ENCODE data around the gene IRF2BP2.

Gene IRF2BP2

GRCh38 chr1:234584420-234584805, 25.6 kb downstream of the IRF2BP2 start:
- Histone ChIP-seq H3K4me1 (ENCODE audit: control insufficient read depth, low read depth, low read length) (no peaks in the 10 kb centered on the region), H3K27ac (ENCODE audit: low read length) (no peak overlapping the region), H3K36me3 (ENCODE audit: control insufficient read depth, low read depth, low read length) (no peaks in the 10 kb centered on the region), H3K9me3 (ENCODE audit: control insufficient read depth, low read depth, low read length) (no peaks in the 10 kb centered on the region), H3K4me3 (ENCODE audit: low read length) (no peak overlapping the region), H3K9ac (ENCODE audit: low read length) (no peak overlapping the region), H3K27me3 (ENCODE audit: control insufficient read depth, insufficient read depth, low read length) (no peaks in the 10 kb centered on the region)

GRCh38 chr1:234583755-234584419, 26.1 kb downstream of the IRF2BP2 start:
- H3K27ac ChIP-seq (ENCODE audit: low read length): no peak overlapping the region
- H3K4me3 ChIP-seq (ENCODE audit: low read length): no peak overlapping the region
- H3K4me1 ChIP-seq (ENCODE audit: control insufficient read depth, low read depth, low read length): no peaks in the 10 kb centered on the region
- H3K9ac ChIP-seq (ENCODE audit: low read length): no peak overlapping the region
- no peaks in the 10 kb centered on the region for H3K36me3 ChIP-seq (ENCODE audit: control insufficient read depth, low read depth, low read length)
- H3K27me3 ChIP-seq (ENCODE audit: control insufficient read depth, insufficient read depth, low read length): no peaks in the 10 kb centered on the region
- no peaks in the 10 kb centered on the region for H3K9me3 ChIP-seq (ENCODE audit: control insufficient read depth, low read depth, low read length)

- no peaks in the 10 kb centered on the region for H3K4me1 ChIP-seq (ENCODE audit: control insufficient read depth, low read depth, low read length)
- no peaks in the 10 kb centered on the region for H3K36me3 ChIP-seq (ENCODE audit: control insufficient read depth, low read depth, low read length)
- H3K9ac ChIP-seq (ENCODE audit: low read length): no peak overlapping the region
- no peaks in the 10 kb centered on the region for H3K27me3 ChIP-seq (ENCODE audit: control insufficient read depth, insufficient read depth, low read length)
- no peaks in the 10 kb centered on the region for H3K9me3 ChIP-seq (ENCODE audit: control insufficient read depth, low read depth, low read length)
- H3K4me3 ChIP-seq (ENCODE audit: low read length): no peak overlapping the region
- no peak overlapping the region for H3K27ac ChIP-seq (ENCODE audit: low read length)
Observed at GRCh38 chr1:234582681-234583301, 27.2 kb downstream of the IRF2BP2 start.

- Histone ChIP-seq H3K4me3 (ENCODE audit: low read length) (no peak overlapping the region), H3K9ac (ENCODE audit: low read length) (no peak overlapping the region), H3K9me3 (ENCODE audit: control insufficient read depth, low read depth, low read length) (no peaks in the 10 kb centered on the region), H3K4me1 (ENCODE audit: control insufficient read depth, low read depth, low read length) (no peaks in the 10 kb centered on the region), H3K27me3 (ENCODE audit: control insufficient read depth, insufficient read depth, low read length) (no peaks in the 10 kb centered on the region), H3K36me3 (ENCODE audit: control insufficient read depth, low read depth, low read length) (no peaks in the 10 kb centered on the region), H3K27ac (ENCODE audit: low read length) (no peak overlapping the region)
Observed at GRCh38 chr1:234582186-234582585, 27.8 kb downstream of the IRF2BP2 start.

GRCh38 chr1:234581063-234581714, 28.8 kb downstream of the IRF2BP2 start:
- H3K4me3 ChIP-seq (ENCODE audit: low read length): no peak overlapping the region
- H3K9ac ChIP-seq (ENCODE audit: low read length): no peak overlapping the region
- no peaks in the 10 kb centered on the region for H3K9me3 ChIP-seq (ENCODE audit: control insufficient read depth, low read depth, low read length)
- H3K27me3 ChIP-seq (ENCODE audit: control insufficient read depth, insufficient read depth, low read length): no peaks in the 10 kb centered on the region
- no peaks in the 10 kb centered on the region for H3K36me3 ChIP-seq (ENCODE audit: control insufficient read depth, low read depth, low read length)
- no peaks in the 10 kb centered on the region for H3K4me1 ChIP-seq (ENCODE audit: control insufficient read depth, low read depth, low read length)
- no peak overlapping the region for H3K27ac ChIP-seq (ENCODE audit: low read length)

- Histone ChIP-seq H3K9ac (ENCODE audit: low read length) (no peak overlapping the region), H3K27me3 (ENCODE audit: control insufficient read depth, insufficient read depth, low read length) (no peaks in the 10 kb centered on the region), H3K4me1 (ENCODE audit: control insufficient read depth, low read depth, low read length) (no peaks in the 10 kb centered on the region)
Observed at GRCh38 chr1:234579967-234580366, 30.0 kb downstream of the IRF2BP2 start.

GRCh38 chr1:234578735-234579134, 31.2 kb downstream of the IRF2BP2 start:
- no peak overlapping the region for H3K9ac ChIP-seq (ENCODE audit: low read length)
- no peaks in the 10 kb centered on the region for H3K36me3 ChIP-seq (ENCODE audit: control insufficient read depth, low read depth, low read length)
- no peaks in the 10 kb centered on the region for H3K9me3 ChIP-seq (ENCODE audit: control insufficient read depth, low read depth, low read length)
- no peak overlapping the region for H3K27ac ChIP-seq (ENCODE audit: low read length)
- no peaks in the 10 kb centered on the region for H3K4me1 ChIP-seq (ENCODE audit: control insufficient read depth, low read depth, low read length)
- H3K4me3 ChIP-seq (ENCODE audit: low read length): no peak overlapping the region
- no peaks in the 10 kb centered on the region for H3K27me3 ChIP-seq (ENCODE audit: control insufficient read depth, insufficient read depth, low read length)

More at GRCh38 chr1:234579967-234580366, 30.0 kb downstream of the IRF2BP2 start:
- Histone ChIP-seq H3K36me3 (ENCODE audit: control insufficient read depth, low read depth, low read length) (no peaks in the 10 kb centered on the region), H3K27ac (ENCODE audit: low read length) (no peak overlapping the region), H3K4me3 (ENCODE audit: low read length) (no peak overlapping the region), H3K9me3 (ENCODE audit: control insufficient read depth, low read depth, low read length) (no peaks in the 10 kb centered on the region)

GRCh38 chr1:234578087-234578486, 31.9 kb downstream of the IRF2BP2 start:
- H3K9me3 ChIP-seq (ENCODE audit: control insufficient read depth, low read depth, low read length): no peaks in the 10 kb centered on the region
- no peak overlapping the region for H3K27ac ChIP-seq (ENCODE audit: low read length)
- no peaks in the 10 kb centered on the region for H3K36me3 ChIP-seq (ENCODE audit: control insufficient read depth, low read depth, low read length)
- no peak overlapping the region for H3K4me3 ChIP-seq (ENCODE audit: low read length)
- H3K9ac ChIP-seq (ENCODE audit: low read length): no peak overlapping the region
- H3K27me3 ChIP-seq (ENCODE audit: control insufficient read depth, insufficient read depth, low read length): no peaks in the 10 kb centered on the region
- no peaks in the 10 kb centered on the region for H3K4me1 ChIP-seq (ENCODE audit: control insufficient read depth, low read depth, low read length)

- H3K4me1 ChIP-seq (ENCODE audit: control insufficient read depth, low read depth, low read length): no peaks in the 10 kb centered on the region
Observed at GRCh38 chr1:234573711-234574299, 36.2 kb downstream of the IRF2BP2 start.

GRCh38 chr1:234572966-234573365, 37.0 kb downstream of the IRF2BP2 start:
- Histone ChIP-seq H3K9me3 (ENCODE audit: control insufficient read depth, low read depth, low read length) (no peaks in the 10 kb centered on the region), H3K27me3 (ENCODE audit: control insufficient read depth, insufficient read depth, low read length) (no peaks in the 10 kb centered on the region), H3K9ac (ENCODE audit: low read length) (no peak overlapping the region), H3K4me1 (ENCODE audit: control insufficient read depth, low read depth, low read length) (no peaks in the 10 kb centered on the region), H3K27ac (ENCODE audit: low read length) (no peak overlapping the region), H3K4me3 (ENCODE audit: low read length) (no peak overlapping the region), H3K36me3 (ENCODE audit: control insufficient read depth, low read depth, low read length) (no peaks in the 10 kb centered on the region)

More at GRCh38 chr1:234573711-234574299, 36.2 kb downstream of the IRF2BP2 start:
- Histone ChIP-seq H3K27ac (ENCODE audit: low read length) (no peak overlapping the region), H3K9ac (ENCODE audit: low read length) (no peak overlapping the region), H3K4me3 (ENCODE audit: low read length) (no peak overlapping the region), H3K9me3 (ENCODE audit: control insufficient read depth, low read depth, low read length) (no peaks in the 10 kb centered on the region), H3K36me3 (ENCODE audit: control insufficient read depth, low read depth, low read length) (no peaks in the 10 kb centered on the region), H3K27me3 (ENCODE audit: control insufficient read depth, insufficient read depth, low read length) (no peaks in the 10 kb centered on the region)

GRCh38 chr1:234571702-234572101, 38.3 kb downstream of the IRF2BP2 start:
- no peaks in the 10 kb centered on the region for H3K9me3 ChIP-seq (ENCODE audit: control insufficient read depth, low read depth, low read length)
- no peak overlapping the region for H3K9ac ChIP-seq (ENCODE audit: low read length)

More at GRCh38 chr1:234571702-234572101, 38.3 kb downstream of the IRF2BP2 start:
- Histone ChIP-seq H3K4me1 (ENCODE audit: control insufficient read depth, low read depth, low read length) (no peaks in the 10 kb centered on the region), H3K4me3 (ENCODE audit: low read length) (no peak overlapping the region), H3K36me3 (ENCODE audit: control insufficient read depth, low read depth, low read length) (no peaks in the 10 kb centered on the region), H3K27ac (ENCODE audit: low read length) (no peak overlapping the region), H3K27me3 (ENCODE audit: control insufficient read depth, insufficient read depth, low read length) (no peaks in the 10 kb centered on the region)

Measured in iPS-18a (cell line).